OCI-LY7 (cell line): ENCODE results near the gene KRTAP5-2.

Experiments
- CTCF ChIP-seq: fragments of 200-600 bp; sonication (generic); conservative IDR thresholded peaks from 2 replicates; pipeline ENCODE4 v1.5.1; 2014; ENCODE audit warnings: mild to moderate bottlenecking, antibody characterized with exemption, low read length, moderate library complexity, mixed read lengths
- EZH2phosphoT487 ChIP-seq: fragments of 200-600 bp; sonication (generic); IDR thresholded peaks from 2 replicates; pipeline ENCODE4 v1.6.1; 2018; ENCODE audit warnings: low read depth, borderline replicate concordance, mild to moderate bottlenecking, mixed run types, antibody characterized with exemption, low read length, moderate library complexity, mixed read lengths

GRCh38 chr11:1638344-1638743, 40.2 kb upstream of the KRTAP5-2 start:
- TF ChIP-seq CTCF: no peak
- no peak for TF ChIP-seq EZH2phosphoT487
